B cell (primary cell): ENCODE data around the gene CRIP3. TPM values are rescaled to one million over a fixed set of nuclear protein-coding genes. Genes with fewer than 3 reads are reported as not detected.

Source experiments
- ATAC-seq: fragments of 200-7000 bp; cut with Tn5 transposase; one replicate; pipeline ENCODE4 v1.10.0; 2021; ENCODE audit warnings: low read depth, mild to moderate bottlenecking, moderate number of reproducible peaks, moderate library complexity
- CTCF ChIA-PET: fragments of 350-600 bp; sonication (Branson Sonifier 250); formaldehyde crosslinking; loops from one replicate; lab custom pipeline; 2021; ENCODE audit warnings: antibody characterized with exemption, inconsistent platforms; lab: Charles Lee
- POLR2A ChIA-PET: fragments of 350-600 bp; sonication (Branson Sonifier 250); formaldehyde crosslinking; loops from one replicate; lab custom pipeline; 2021; ENCODE audit warnings: antibody characterized with exemption; lab: Charles Lee
- DNase-seq: peaks from one replicate; pipeline ENCODE4 v3.0.0; 2013
- H2AFZ ChIP-seq: 2 replicates; pipeline ENCODE4 v1.6.1; 2012; ENCODE audit warnings: mild to moderate bottlenecking, low read depth, low read length; ENCODE audit not compliant: insufficient read depth, poor library complexity, severe bottlenecking
- H3K27ac ChIP-seq, 2 donors: 1 replicate in 1 of 2; 2 replicates in 1 of 2; pipeline ENCODE4 v1.5.1; 2012 to 2013; ENCODE audit warnings: low read length in 2 of 2, mild to moderate bottlenecking in 2 of 2, moderate library complexity in 1 of 2
- H3K27me3 ChIP-seq, 4 experiments: fragments of 200-600 bp in 1 of 4; sonication (generic) in 1 of 4; replicated peaks in 1 of 4; 1 replicate in 2 of 4; 2 replicates in 2 of 4; pipeline versions ENCODE4 v1.6.1 to v1.7.0; 2013 to 2016; ENCODE audit warnings: low read length in 3 of 4, mild to moderate bottlenecking in 2 of 4, mixed read lengths in 1 of 4, moderate library complexity in 1 of 4; ENCODE audit not compliant: insufficient read depth in 4 of 4, control insufficient read depth in 3 of 4; ENCODE audit errors: control extremely low read depth in 1 of 4
- H3K36me3 ChIP-seq, 2 experiments: replicated peaks in 1 of 2; 1 replicate in 1 of 2; 2 replicates in 1 of 2; pipeline versions ENCODE4 v1.6.1 to v1.7.1; 2013; ENCODE audit warnings: low read length in 1 of 2; ENCODE audit not compliant: insufficient read depth in 2 of 2, control insufficient read depth in 1 of 2; ENCODE audit errors: control extremely low read depth in 1 of 2, extremely low read depth in 1 of 2
- H3K4me1 ChIP-seq, 2 donors: fragments of 200-600 bp in 1 of 2; sonication (generic) in 1 of 2; 1 replicate in 1 of 2; 2 replicates in 1 of 2; pipeline versions ENCODE4 v1.5.1 to v1.6.1; 2013 to 2017; ENCODE audit warnings: low read length in 2 of 2; ENCODE audit not compliant: control insufficient read depth in 2 of 2, insufficient read depth in 2 of 2
- H3K4me2 ChIP-seq: replicated peaks from 2 replicates; pipeline ENCODE3; 2012; ENCODE audit warnings: mild to moderate bottlenecking, low read depth, low read length; ENCODE audit not compliant: poor library complexity, severe bottlenecking
- H3K4me3 ChIP-seq, 5 experiments: fragments of 200-600 bp in 1 of 5; sonication (generic) in 1 of 5; 1 replicate in 3 of 5; 2 replicates in 2 of 5; pipeline versions ENCODE4 v1.5.1 to v1.7.0; 2011 to 2016; ENCODE audit warnings: low read length in 4 of 5, mild to moderate bottlenecking in 4 of 5, low read depth in 2 of 5, control low read depth in 1 of 5, moderate library complexity in 1 of 5; ENCODE audit not compliant: insufficient read depth in 1 of 5; ENCODE audit errors: control extremely low read depth in 1 of 5, extremely low read depth in 1 of 5
- H3K79me2 ChIP-seq: fragments of 200-600 bp; sonication (generic); one replicate; pipeline ENCODE4 v1.6.0; 2016; ENCODE audit warnings: low read length; ENCODE audit not compliant: control insufficient read depth, insufficient read depth
- H3K9ac ChIP-seq: fragments of 200-600 bp; sonication (generic); 2 replicates; pipeline ENCODE4 v1.6.1; 2017; ENCODE audit warnings: mild to moderate bottlenecking, low read length, moderate library complexity
- H3K9me3 ChIP-seq, 3 donors: one replicate each; pipeline versions ENCODE4 v1.6.1 to v1.7.1; 2013; ENCODE audit warnings: low read length in 2 of 3; ENCODE audit not compliant: control insufficient read depth in 2 of 3, insufficient read depth in 1 of 3; ENCODE audit errors: control extremely low read depth in 1 of 3
- H4K20me1 ChIP-seq: 2 replicates; pipeline ENCODE4 v1.6.0; 2012; ENCODE audit warnings: mild to moderate bottlenecking, low read length; ENCODE audit not compliant: insufficient read depth, control insufficient read depth, poor library complexity, severe bottlenecking
- H3K27ac Mint-ChIP-seq: one replicate; pipeline ENCODE4 v1.8.0; 2021; ENCODE audit warnings: mixed read lengths
- H3K27me3 Mint-ChIP-seq: one replicate; pipeline ENCODE4 v1.8.0; 2021; ENCODE audit warnings: mixed read lengths
- H3K4me1 Mint-ChIP-seq: one replicate; pipeline ENCODE4 v1.8.0; 2021; ENCODE audit warnings: mixed read lengths
- H3K4me3 Mint-ChIP-seq: one replicate; pipeline ENCODE4 v1.8.0; 2021; ENCODE audit warnings: mixed read lengths
- H3K9me3 Mint-ChIP-seq: one replicate; pipeline ENCODE4 v1.8.0; 2022; ENCODE audit warnings: mixed read lengths; ENCODE audit not compliant: insufficient read depth
- CTCF ChIP-seq: fragments of 200-600 bp; IDR thresholded peaks from one replicate; pipeline ENCODE4 v1.8.0; 2022; ENCODE audit warnings: antibody characterized with exemption, mild to moderate bottlenecking
- EZH2 ChIP-seq: IDR thresholded peaks from 2 replicates; pipeline ENCODE4 v1.6.1; 2012; ENCODE audit warnings: borderline replicate concordance, low read depth, mild to moderate bottlenecking, moderate library complexity, low read length; ENCODE audit not compliant: insufficient read depth, poor library complexity, severe bottlenecking
- WGBS: methylation state at CpG from one replicate; pipeline ENCODE4 v1.1.5; 2013; ENCODE audit warnings: missing lambda C conversion rate; ENCODE audit not compliant: insufficient coverage; 5-methylcytosine and 5-hydroxymethylcytosine counted together
- intact Hi-C: fragments of 100-400 bp; cut with micrococcal nuclease; formaldehyde crosslinking; loops from one replicate; pipeline ENCODE4 v1.10.0; 2022
- polyA plus RNA-seq: library from polyadenylated mRNA; depleted of rRNA; stranded (reverse); fragments of >200 nt; gene quantifications from 2 replicates; pipeline ENCODE4 v1.2.3, GENCODE V29; 2012
- total RNA-seq, 2 donors: library from RNA; stranded (reverse); fragments of 120-200 nt in 1 of 2; gene quantifications; 1 replicate in 1 of 2; 2 replicates in 1 of 2; pipeline versions ENCODE4 v1.2.3 to v1.2.4, GENCODE V29; 2013 to 2022

Gene CRIP3
- total and polyA plus RNA-seq, 2 donors (not counting 1 experiment from before 2014, with no cell fraction given), result 25.8 to 64.6 TPM

- Histone ChIP-seq H3K27ac (no peak overlapping the region), H3K4me1 (no peaks in the 10 kb centered on the region), H3K79me2 (no peaks in the 10 kb centered on the region), H3K4me2 (no peak overlapping the region), H3K36me3 (no peaks in the 10 kb centered on the region), H3K27me3 (peaks cover 0 to 19% (median 0%) of the 10 kb centered on the region in 4 experiments), H4K20me1 (no peaks in the 10 kb centered on the region), H2AFZ (no peak overlapping the region), H3K4me3 (no peak overlapping the region), H3K9ac (no peak overlapping the region), H3K9me3 (peaks cover 0 to 7% (median 0%) of the 10 kb centered on the region in 3 donors)
- POLR2A ChIA-PET, result no interaction called here
- peaks cover 17% of the 10 kb centered on the region for H3K27me3 Mint-ChIP-seq
- H3K9me3 Mint-ChIP-seq, result no peaks in the 10 kb centered on the region
- H3K27ac Mint-ChIP-seq, result no peak overlapping the region
- CTCF ChIA-PET, result interaction anchor here (5.7 kb wide), 1 partner anchor 247 kb away, joined by 50 read pairs; no protein-coding TSS in a partner anchor
- H3K4me3 Mint-ChIP-seq, result no peak overlapping the region
- intact Hi-C loops, result no loop called here
- ATAC-seq, result no peak
- H3K4me1 Mint-ChIP-seq, result peaks cover 6% of the 10 kb centered on the region
- 95% methylated on average over 21 of the region's 30 CpGs for WGBS
- TF ChIP-seq CTCF (no peak), EZH2 (no peak)
- DNase-seq, result no peak
These were observed 49.6 kb downstream of the CRIP3 start for GRCh38 chr6:43258807-43259686.

GRCh38 chr6:43258180-43258579, 50.4 kb downstream of the CRIP3 start:
- WGBS, result 100% methylated on average over 1 of the region's 4 CpGs
- Mint-ChIP-seq H3K27me3 (peaks cover 21% of the 10 kb centered on the region), H3K4me3 (no peak overlapping the region), H3K4me1 (no peaks in the 10 kb centered on the region), H3K27ac (no peak overlapping the region), H3K9me3 (no peaks in the 10 kb centered on the region)
- no peak for DNase-seq
- H3K27ac ChIP-seq, result no peak overlapping the region
- no peaks in the 10 kb centered on the region for H3K79me2 ChIP-seq
- ATAC-seq, result no peak
- CTCF ChIA-PET, result no interaction called here
- H2AFZ ChIP-seq, result no peak overlapping the region
- H3K27me3 ChIP-seq, result peaks cover 0 to 23% (median under 1%) of the 10 kb centered on the region in 4 experiments
- H3K4me3 ChIP-seq, result no peak overlapping the region
- TF ChIP-seq EZH2 (no peak), CTCF (no peak)
- peaks cover 0 to 7% (median 0%) of the 10 kb centered on the region in 3 donors for H3K9me3 ChIP-seq
- H3K36me3 ChIP-seq, result no peaks in the 10 kb centered on the region
- H3K4me1 ChIP-seq, result no peaks in the 10 kb centered on the region
- intact Hi-C loops, result no loop called here
- H4K20me1 ChIP-seq, result no peaks in the 10 kb centered on the region
- H3K4me2 ChIP-seq, result no peak overlapping the region
- no peak overlapping the region for H3K9ac ChIP-seq
- POLR2A ChIA-PET, result no interaction called here
